MCF 10A (cell line): ENCODE measurements around the gene CTCF. TPM values are rescaled to one million over a fixed set of nuclear protein-coding genes. Genes with fewer than 3 reads are reported as not detected.

Source experiments
- BruUV-seq: library from RNA; stranded (reverse); fragments of 400-500 nt; replicated peaks from 2 replicates; lab custom pipeline; 2021; lab: Mats Ljungman, UMichigan
- CTCF ChIA-PET: fragments of 300-600 bp; sonication (Branson Sonifier 250); formaldehyde crosslinking; extraction: SDS; loops from one replicate; lab custom pipeline; 2021; ENCODE audit warnings: antibody characterized with exemption, inconsistent platforms; lab: Yijun Ruan, JAX
- POLR2A ChIA-PET: fragments of 300-600, 350-650 bp; sonication (Branson Sonifier 250); formaldehyde crosslinking; extraction: SDS; loops from one replicate; lab custom pipeline; 2020; ENCODE audit warnings: antibody characterized with exemption, inconsistent platforms; lab: Yijun Ruan, JAX
- DNase-seq: peaks from one replicate; pipeline ENCODE4 v3.0.0-alpha.2; 2018; ENCODE audit not compliant: unreplicated experiment
- H3K27ac Mint-ChIP-seq: one replicate; pipeline ENCODE4 v1.8.0; 2022; ENCODE audit warnings: mild to moderate bottlenecking, low read depth, mixed read lengths; ENCODE audit not compliant: unreplicated experiment
- H3K27me3 Mint-ChIP-seq: one replicate; pipeline ENCODE4 v1.8.0; 2022; ENCODE audit warnings: mixed read lengths; ENCODE audit not compliant: insufficient read depth, unreplicated experiment
- H3K36me3 Mint-ChIP-seq: one replicate; pipeline ENCODE4 v1.8.0; 2022; ENCODE audit warnings: mild to moderate bottlenecking, moderate library complexity, mixed read lengths; ENCODE audit not compliant: insufficient read depth, unreplicated experiment
- H3K4me1 Mint-ChIP-seq: one replicate; pipeline ENCODE4 v1.8.0; 2022; ENCODE audit warnings: mixed read lengths; ENCODE audit not compliant: insufficient read depth, unreplicated experiment
- H3K4me3 Mint-ChIP-seq: one replicate; pipeline ENCODE4 v1.8.0; 2022; ENCODE audit warnings: mild to moderate bottlenecking, moderate library complexity, mixed read lengths; ENCODE audit not compliant: unreplicated experiment
- H3K9me3 Mint-ChIP-seq: one replicate; pipeline ENCODE4 v1.8.0; 2022; ENCODE audit warnings: mixed read lengths; ENCODE audit not compliant: unreplicated experiment
- CTCF ChIP-seq: fragments of 200-600 bp; IDR thresholded peaks from one replicate; pipeline ENCODE4 v1.8.0; 2022; ENCODE audit warnings: antibody characterized with exemption, mild to moderate bottlenecking; ENCODE audit not compliant: unreplicated experiment
- intact Hi-C: fragments of 100-400 bp; cut with micrococcal nuclease; formaldehyde crosslinking; loops from 2 replicates; pipeline ENCODE4 v1.14.1; 2022
- total RNA-seq: library from RNA; stranded (reverse); gene quantifications from 2 replicates; pipeline ENCODE4 v1.2.3, GENCODE V29; 2022

CTCF gene
- total RNA-seq, 1 experiment from 2014 or later: 40.6 TPM

GRCh38 chr16:67628216-67628615, 65.9 kb downstream of the CTCF start:
- Mint-ChIP-seq H3K36me3 (peaks cover 71% of the 10 kb centered on the region), H3K4me3 (no peak overlapping the region), H3K27me3 (no peaks in the 10 kb centered on the region), H3K27ac (no peak overlapping the region), H3K4me1 (no peaks in the 10 kb centered on the region), H3K9me3 (no peaks in the 10 kb centered on the region)
- TF ChIP-seq CTCF: no peak
- ChIA-PET POLR2A (interaction anchor here (0.7 kb wide), 1 partner anchor 77 kb away, joined by 4 read pairs; no protein-coding TSS in a partner anchor), CTCF (interaction anchor here (1.1 to 2.1 kb wide), 2 partner anchors 10 to 81 kb away, joined by 3 to 8 read pairs; no protein-coding TSS in a partner anchor)
- DNase-seq: no peak
- intact Hi-C loops: no loop called here
- no TSS peak for BruUV-seq

- POLR2A ChIA-PET: no interaction called here
Observed at GRCh38 chr16:67632415-67633172, 70.3 kb downstream of the CTCF start.

GRCh38 chr16:67636713-67637112, 74.4 kb downstream of the CTCF start:
- ChIA-PET POLR2A (no interaction called here), CTCF (interaction anchor here (0.6 kb wide), 1 partner anchor 32 kb away, joined by 3 read pairs; no protein-coding TSS in a partner anchor)
- BruUV-seq: no TSS peak
- TF ChIP-seq CTCF: no peak
- Mint-ChIP-seq H3K4me1 (no peaks in the 10 kb centered on the region), H3K4me3 (no peak overlapping the region), H3K36me3 (peaks cover 71% of the 10 kb centered on the region), H3K27ac (no peak overlapping the region), H3K9me3 (no peaks in the 10 kb centered on the region), H3K27me3 (no peaks in the 10 kb centered on the region)
- DNase-seq: no peak
- intact Hi-C loops: no loop called here

More at GRCh38 chr16:67632415-67633172, 70.3 kb downstream of the CTCF start:
- Mint-ChIP-seq H3K36me3 (peaks cover 74% of the 10 kb centered on the region), H3K27ac (no peak overlapping the region), H3K4me3 (no peak overlapping the region), H3K9me3 (no peaks in the 10 kb centered on the region), H3K27me3 (no peaks in the 10 kb centered on the region), H3K4me1 (no peaks in the 10 kb centered on the region)
- TF ChIP-seq CTCF: no peak
- CTCF ChIA-PET: interaction anchor here (0.6 to 1.2 kb wide), 3 partner anchors 10 to 174 kb away, joined by 4 read pairs; partner anchors contain the start of gene RANBP10
- peak; percentile 18 for DNase-seq
- no TSS peak for BruUV-seq
- intact Hi-C loops: no loop called here

GRCh38 chr16:67637625-67638024, 75.3 kb downstream of the CTCF start:
- H3K27me3 Mint-ChIP-seq: no peaks in the 10 kb centered on the region
- intact Hi-C loops: no loop called here
- peaks cover 5% of the 10 kb centered on the region for H3K4me1 Mint-ChIP-seq
- no TSS peak for BruUV-seq
- ChIA-PET CTCF (interaction anchor here (1.0 to 1.7 kb wide), 3 partner anchors 9 to 117 kb away, joined by 4 to 6 read pairs (median 4); no protein-coding TSS in a partner anchor), POLR2A (no interaction called here)
- H3K36me3 Mint-ChIP-seq: peaks cover 66% of the 10 kb centered on the region
- no peak for TF ChIP-seq CTCF
- no peaks in the 10 kb centered on the region for H3K9me3 Mint-ChIP-seq
- DNase-seq: no peak
- no peak overlapping the region for H3K27ac Mint-ChIP-seq
- H3K4me3 Mint-ChIP-seq: no peak overlapping the region
